ENCODE data around the gene TPGS1. TPM values are rescaled to one million over a fixed set of nuclear protein-coding genes. Genes with fewer than 3 reads are reported as not detected.

TPGS1 gene
- total and polyA plus RNA-seq, 4 donors: 17.4 to 33.0 (median 19.7) TPM

DNA sequence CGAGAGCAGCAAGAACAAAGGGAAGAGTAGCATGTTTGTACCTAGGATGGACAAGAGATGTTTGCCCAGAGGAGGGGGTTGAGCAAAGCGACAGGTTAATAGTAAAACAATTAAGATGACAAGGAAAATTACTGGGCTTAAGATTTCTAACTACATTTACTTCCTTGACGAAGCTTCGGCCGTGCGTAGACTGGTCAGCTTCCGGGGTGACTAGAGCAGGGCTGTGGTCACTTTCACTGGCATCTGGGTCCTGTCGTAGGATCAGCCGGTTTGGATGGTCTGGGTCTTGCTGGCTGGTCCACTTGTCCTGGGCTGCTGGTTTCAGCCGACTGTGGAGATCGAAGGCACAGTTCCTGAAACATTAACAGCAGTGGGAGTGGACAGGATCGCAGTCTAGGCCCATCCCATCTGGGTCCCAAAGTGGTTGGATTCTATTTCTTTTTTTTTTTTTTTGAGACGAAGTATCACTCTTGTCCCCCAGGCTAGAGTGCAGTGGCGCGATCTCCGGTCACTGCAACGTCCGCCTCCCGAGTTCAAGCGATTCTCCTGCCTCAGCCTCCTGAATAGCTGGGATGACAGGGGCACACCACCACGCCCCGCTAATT is 60.1 kb downstream of the TPGS1 start:
- Histone ChIP-seq H3K4me1 (ENCODE audit: control insufficient read depth in 1 of 2, insufficient read depth in 2 of 2, low read length in 2 of 2) (no peaks in the 10 kb centered on the region), H3K36me3 (ENCODE audit: control insufficient read depth in 1 of 2, insufficient read depth in 2 of 2, low read length in 1 of 2) (no peaks in the 10 kb centered on the region), H3K27ac (ENCODE audit: low read depth in 1 of 2, low read length in 2 of 2) (no peak overlapping the region), H3K27me3 (ENCODE audit: control insufficient read depth in 1 of 2, insufficient read depth in 2 of 2, low read length in 1 of 2) (no peaks in the 10 kb centered on the region), H3K4me3 (ENCODE audit: low read length in 2 of 2) (no peak overlapping the region), H3K9me3 (ENCODE audit: control insufficient read depth, low read length) (no peaks in the 10 kb centered on the region)
- 91 to 92% methylated on average over 22 of the region's 22 CpGs for whole genome bisulfite sequencing, 2 donors
- ATAC-seq (ENCODE audit: low FRiP score): no peak
- intact Hi-C loops (cut with DNase I): no loop called here
- DNase-seq: no peak

Other genes starting within 250 kb of the TPGS1 start
- 1 to 10 TPM; 3.1 to 4.2 TPM for gene PLPP2, start 216.1 kb upstream of the TPGS1 start, total RNA-seq
- 1 to 10 TPM in 1 of 2 donors, under 1 TPM in 1; 0.51 to 6.5 TPM for gene PLPP2, start 216.1 kb upstream of the TPGS1 start, polyA plus RNA-seq
- 10 to 100 TPM; 26.4 to 31.1 TPM for gene MIER2, start 162.7 kb upstream of the TPGS1 start, total RNA-seq
- gene MIER2, start 162.7 kb upstream of the TPGS1 start, polyA plus RNA-seq: 1 to 10 TPM; 3.3 to 9.1 TPM
- 1 to 10 TPM in 1 of 2 donors, under 1 TPM in 1; 0.88 to 1.1 TPM for gene C2CD4C, start 98.3 kb upstream of the TPGS1 start, total RNA-seq
- gene C2CD4C, start 98.3 kb upstream of the TPGS1 start, polyA plus RNA-seq: not detected
- gene SHC2, start 46.5 kb upstream of the TPGS1 start, total RNA-seq: 10 to 100 TPM in 1 of 2 donors, 1 to 10 TPM in 1; 9.7 to 31.4 TPM
- gene SHC2, start 46.5 kb upstream of the TPGS1 start, polyA plus RNA-seq: 10 to 100 TPM in 1 of 2 donors, 1 to 10 TPM in 1; 7.3 to 10.9 TPM
- under 1 TPM in 1 of 2 donors, not detected in 1; 0.63 TPM for gene MADCAM1, start 11.0 kb upstream of the TPGS1 start, total RNA-seq
- 1 to 10 TPM in 1 of 2 donors, under 1 TPM in 1; 0.50 to 1.4 TPM for gene MADCAM1, start 11.0 kb upstream of the TPGS1 start, polyA plus RNA-seq
- 10 to 100 TPM; 39.6 to 46.4 TPM for gene CDC34, start 24.3 kb downstream of the TPGS1 start, total RNA-seq
- gene CDC34, start 24.3 kb downstream of the TPGS1 start, polyA plus RNA-seq: 10 to 100 TPM; 27.5 to 79.1 TPM
- under 1 TPM; 0.54 to 0.75 TPM for gene GZMM, start 36.6 kb downstream of the TPGS1 start, total RNA-seq
- gene GZMM, start 36.6 kb downstream of the TPGS1 start, polyA plus RNA-seq: 1 to 10 TPM in 1 of 2 donors, not detected in 1; 2.8 TPM
- 100 to 1,000 TPM; 264 to 281 TPM for gene BSG, start 65.1 kb downstream of the TPGS1 start, total RNA-seq
- 100 to 1,000 TPM; 239 to 436 TPM for gene BSG, start 65.1 kb downstream of the TPGS1 start, polyA plus RNA-seq
- gene HCN2, start 82.4 kb downstream of the TPGS1 start, total RNA-seq: under 1 TPM; 0.19 to 0.30 TPM
- under 1 TPM; 0.08 to 0.13 TPM for gene HCN2, start 82.4 kb downstream of the TPGS1 start, polyA plus RNA-seq
- 10 to 100 TPM; 19.9 to 33.3 TPM for gene POLRMT, start 126.0 kb downstream of the TPGS1 start, total RNA-seq
- gene POLRMT, start 126.0 kb downstream of the TPGS1 start, polyA plus RNA-seq: 10 to 100 TPM; 10.1 to 76.6 TPM
- gene FGF22, start 132.4 kb downstream of the TPGS1 start, total RNA-seq: under 1 TPM; 0.36 to 0.45 TPM
- gene FGF22, start 132.4 kb downstream of the TPGS1 start, polyA plus RNA-seq: 1 to 10 TPM in 1 of 2 donors, under 1 TPM in 1; 0.63 to 4.8 TPM
- 10 to 100 TPM; 26.7 to 26.9 TPM for gene RNF126, start 155.7 kb downstream of the TPGS1 start, total RNA-seq
- gene RNF126, start 155.7 kb downstream of the TPGS1 start, polyA plus RNA-seq: 10 to 100 TPM; 18.3 to 38.5 TPM
- gene FSTL3, start 168.9 kb downstream of the TPGS1 start, total RNA-seq: 100 to 1,000 TPM; 116 to 134 TPM
- 10 to 100 TPM; 40.6 to 80.1 TPM for gene FSTL3, start 168.9 kb downstream of the TPGS1 start, polyA plus RNA-seq
- not detected for gene PRSS57, start 188.0 kb downstream of the TPGS1 start, total RNA-seq
- gene PRSS57, start 188.0 kb downstream of the TPGS1 start, polyA plus RNA-seq: not detected
- 10 to 100 TPM; 27.5 to 75.1 TPM for gene PALM, start 201.4 kb downstream of the TPGS1 start, total RNA-seq
- gene PALM, start 201.4 kb downstream of the TPGS1 start, polyA plus RNA-seq: 1 to 10 TPM in 1 of 2 donors, under 1 TPM in 1; 0.59 to 2.5 TPM
- gene MISP, start 243.6 kb downstream of the TPGS1 start, total RNA-seq: under 1 TPM in 1 of 2 donors, not detected in 1; 0.12 TPM
- gene MISP, start 243.6 kb downstream of the TPGS1 start, polyA plus RNA-seq: 10 to 100 TPM in 1 of 2 donors, 1 to 10 TPM in 1; 1.0 to 53.3 TPM

Data from aorta (tissue), 5 donors.